GM18907 (cell line): ENCODE results near the gene PPARG.
"Not testable (repeated sequence)": the region's sequence is repeated elsewhere in the genome, so short reads cannot be mapped to it uniquely, and the experiment has no call there.

Experiments
- ATAC-seq: cut with Tn5 transposase; IDR thresholded peaks from one replicate; pipeline ENCODE4 v1.9.1; 2021; ENCODE audit warnings: mild to moderate bottlenecking, moderate library complexity; ENCODE audit not compliant: unreplicated experiment

Gene PPARG

DNA sequence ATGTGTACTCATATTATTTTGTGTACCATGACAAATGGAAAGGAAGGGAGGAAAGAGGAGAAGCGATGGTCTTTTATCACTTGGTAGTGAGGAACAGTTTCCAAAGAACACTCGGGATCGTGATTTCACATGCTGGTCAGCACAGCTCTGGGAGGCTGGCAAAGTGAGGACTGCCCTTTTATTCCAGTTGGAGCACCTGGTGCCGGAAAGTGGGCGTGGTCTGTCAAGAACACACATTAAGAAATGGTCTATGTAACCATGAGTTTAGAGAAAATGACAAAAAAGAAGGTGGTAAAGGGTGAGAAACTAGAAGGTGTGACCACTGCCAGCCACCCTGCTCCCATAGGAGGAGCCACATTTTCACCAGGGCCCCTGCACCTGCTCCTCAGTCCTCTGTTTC is 188.4 kb downstream of the PPARG start:
- no peak for ATAC-seq

DNA sequence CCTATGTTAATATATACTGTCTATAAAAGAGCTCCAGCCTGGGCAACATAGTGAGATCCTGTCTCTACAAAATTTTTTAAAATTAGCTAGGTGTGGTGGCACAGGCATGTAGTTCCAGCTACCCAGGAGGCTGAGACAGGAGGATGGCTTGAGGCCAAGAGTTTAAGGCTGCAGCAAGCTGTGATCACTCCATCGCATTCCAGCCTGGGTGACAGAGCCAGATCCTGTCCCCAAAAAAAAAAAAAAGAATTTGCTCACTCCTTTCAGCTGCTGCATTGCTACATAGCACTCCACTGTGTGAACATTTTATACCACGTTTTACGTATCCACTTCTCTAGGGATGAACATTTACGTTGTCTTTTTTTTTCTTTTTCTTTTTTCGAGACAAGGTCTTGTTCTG is 189.5 kb downstream of the PPARG start:
- ATAC-seq = no peak

DNA sequence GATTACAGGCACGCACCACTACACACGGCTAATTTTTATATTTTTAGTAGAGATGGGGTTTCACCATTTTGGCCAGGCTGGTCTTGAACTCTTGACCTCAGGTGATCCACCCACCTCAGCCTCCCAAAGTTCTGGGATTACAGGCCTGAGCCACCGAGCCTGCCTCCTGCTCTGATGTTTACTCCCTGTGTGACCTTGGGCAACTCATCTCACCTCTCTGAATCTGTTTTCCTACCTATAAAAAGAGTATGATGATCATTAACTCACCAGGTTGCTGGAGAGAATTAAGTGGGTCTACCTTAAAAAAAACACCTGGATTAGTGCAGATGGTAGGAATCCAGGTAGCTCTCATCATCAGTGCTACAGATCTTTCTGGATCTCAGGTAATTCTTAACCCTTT is 190.3 kb downstream of the PPARG start:
- not testable (repeated sequence) for ATAC-seq

DNA sequence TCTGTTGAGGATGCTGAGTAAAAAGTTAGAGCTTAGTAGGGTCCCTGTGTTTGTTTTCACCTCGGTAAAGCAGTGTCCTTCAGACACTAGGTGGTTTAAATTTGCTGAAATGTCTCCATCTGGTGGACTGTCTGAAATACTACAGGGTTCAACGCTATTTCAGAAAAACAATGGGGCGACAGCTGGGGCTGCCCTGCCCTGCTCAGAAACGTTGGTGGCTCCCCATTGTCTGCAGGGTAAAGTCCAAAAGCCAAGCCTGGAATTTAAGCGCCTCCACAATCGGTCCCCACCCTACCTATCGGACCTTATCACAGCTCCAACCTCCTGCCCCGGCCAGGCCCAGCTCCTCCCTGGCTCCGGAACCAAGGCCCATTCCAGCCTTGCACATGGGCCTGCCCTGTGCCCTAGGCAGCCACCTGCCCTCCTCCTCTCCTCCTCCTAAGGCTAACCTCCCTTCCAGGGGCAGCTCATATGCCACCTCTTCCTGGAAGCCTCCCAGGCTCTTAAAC is 191.1 kb downstream of the PPARG start:
- no peak for ATAC-seq

DNA sequence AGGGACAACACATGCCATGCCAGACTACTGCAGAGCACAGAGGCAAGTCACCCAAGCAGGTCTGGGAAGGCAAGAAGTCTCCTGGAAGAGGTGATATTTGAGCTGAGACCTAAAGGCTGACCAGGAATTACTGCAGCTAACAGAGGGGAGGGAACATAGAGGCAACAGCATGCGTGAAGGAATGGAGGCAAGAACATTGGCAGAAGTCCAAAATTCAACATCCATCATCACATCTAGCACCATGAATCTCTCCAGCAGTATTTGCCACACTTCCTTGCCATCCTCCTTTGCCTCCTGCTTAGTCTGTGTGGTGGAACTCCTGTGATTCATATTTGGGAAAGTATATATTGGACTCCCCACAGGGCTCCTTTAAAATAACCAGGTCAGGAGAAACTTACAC is 194.5 kb downstream of the PPARG start:
- ATAC-seq = no peak

DNA sequence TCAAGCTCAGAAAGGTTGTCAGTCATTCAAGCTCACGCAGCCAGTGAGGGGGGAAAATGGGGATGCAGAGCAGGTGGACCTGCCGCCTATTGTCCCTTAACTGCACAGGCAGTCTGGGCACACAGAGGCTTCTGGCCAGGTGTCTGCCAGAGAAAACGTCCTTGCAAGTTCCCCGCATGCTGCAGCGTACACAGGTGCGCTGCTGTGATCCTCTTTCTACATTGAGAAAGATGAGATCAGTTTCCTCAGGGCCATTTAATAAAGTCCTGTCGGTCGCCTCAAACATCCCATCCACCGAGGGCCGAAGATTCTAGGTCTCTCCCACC is 195.0 kb downstream of the PPARG start:
- ATAC-seq = no peak
